H1 (cell line): ENCODE results near the gene SHISAL1. TPM values are rescaled to one million over a fixed set of nuclear protein-coding genes. Genes with fewer than 3 reads are reported as not detected.

ENCODE experiments used
- CTCF ChIA-PET: fragments of 300-600 bp; sonication (Branson Sonifier 250); formaldehyde crosslinking; loops from one replicate; lab custom pipeline; 2021; ENCODE audit not compliant: partially characterized antibody; lab: Charles Lee
- POLR2A ChIA-PET: fragments of 300-600 bp; sonication (Branson Sonifier 250); formaldehyde crosslinking; loops from one replicate; lab custom pipeline; 2021; ENCODE audit warnings: inconsistent platforms; ENCODE audit not compliant: partially characterized antibody; lab: Charles Lee
- DNase-seq, 2 experiments: peaks; one replicate each; pipeline versions ENCODE4 v3.0.0 to v3.0.0-alpha.2; 2010 to 2022; ENCODE audit warnings: low spot score in 2 of 2, low read depth in 1 of 2, mixed read lengths in 1 of 2
- FAIRE-seq: peaks from 2 replicates; lab custom pipeline; 2011; peaks lifted over from hg19 to GRCh38; lab: Jason Lieb, UNC
- H2AFZ ChIP-seq: 2 replicates; pipeline ENCODE4 v1.8.1; 2012; ENCODE audit warnings: low read length, inconsistent platforms
- H2AK5ac ChIP-seq: 2 replicates; pipeline ENCODE4 v1.6.1; 2013; ENCODE audit warnings: low read depth, low read length
- H2BK120ac ChIP-seq: replicated peaks from 2 replicates; pipeline ENCODE3; 2013; ENCODE audit warnings: low read depth, low read length, inconsistent platforms
- H2BK12ac ChIP-seq: 2 replicates; pipeline ENCODE4 v1.6.1; 2013; ENCODE audit warnings: low read depth, low read length
- H2BK15ac ChIP-seq: 2 replicates; pipeline ENCODE4 v1.6.1; 2013; ENCODE audit warnings: low read length
- H2BK20ac ChIP-seq: 2 replicates; pipeline ENCODE4 v1.6.1; 2013; ENCODE audit warnings: low read length
- H2BK5ac ChIP-seq: 2 replicates; pipeline ENCODE4 v1.6.1; 2013; ENCODE audit warnings: low read depth, low read length
- H3K14ac ChIP-seq: 2 replicates; pipeline ENCODE4 v1.6.1; 2013; ENCODE audit warnings: inconsistent platforms; ENCODE audit not compliant: insufficient read length
- H3K18ac ChIP-seq: 2 replicates; pipeline ENCODE4 v1.6.1; 2013; ENCODE audit warnings: low read length; ENCODE audit errors: extremely low read depth
- H3K23ac ChIP-seq: 2 replicates; pipeline ENCODE4 v1.6.1; 2013; ENCODE audit warnings: inconsistent platforms; ENCODE audit not compliant: insufficient read length
- H3K23me2 ChIP-seq: 2 replicates; pipeline ENCODE4 v1.6.1; 2013; ENCODE audit warnings: low read depth, low read length
- H3K27ac ChIP-seq: 2 replicates; pipeline ENCODE4 v1.6.1; 2011; ENCODE audit warnings: low read depth, low read length, inconsistent platforms
- H3K27me3 ChIP-seq, 4 experiments: replicated peaks in 1 of 4; 1 replicate in 1 of 4; 2 replicates in 3 of 4; pipeline versions ENCODE4 v1.6.1 to v1.8.1; 2011 to 2013; ENCODE audit warnings: low read length in 3 of 4, mild to moderate bottlenecking in 3 of 4, inconsistent platforms in 2 of 4, mixed read lengths in 2 of 4, moderate library complexity in 1 of 4; ENCODE audit not compliant: control insufficient read depth in 3 of 4, insufficient read depth in 3 of 4; ENCODE audit errors: extremely low read depth in 1 of 4
- H3K36me3 ChIP-seq, 4 experiments: 2 replicates each; pipeline versions ENCODE4 v1.6.1 to v1.8.1; 2011 to 2013; ENCODE audit warnings: mild to moderate bottlenecking in 4 of 4, low read length in 3 of 4, moderate library complexity in 2 of 4, control low read depth in 1 of 4, inconsistent platforms in 1 of 4; ENCODE audit not compliant: insufficient read depth in 4 of 4, control insufficient read depth in 2 of 4
- H3K4ac ChIP-seq: replicated peaks from 2 replicates; pipeline ENCODE3; 2013; ENCODE audit warnings: low read length, low read depth, mixed read lengths, inconsistent platforms; ENCODE audit not compliant: insufficient read length
- H3K4me1 ChIP-seq, 4 experiments: replicated peaks in 1 of 4; 1 replicate in 1 of 4; 2 replicates in 3 of 4; pipeline versions ENCODE4 v1.6.1 to v1.8.1; 2011 to 2013; ENCODE audit warnings: low read length in 3 of 4, inconsistent platforms in 2 of 4, mixed read lengths in 1 of 4; ENCODE audit not compliant: insufficient read depth in 4 of 4, control insufficient read depth in 3 of 4
- H3K4me2 ChIP-seq, 2 experiments: 2 replicates each; pipeline versions ENCODE4 v1.6.1 to v1.8.1; 2011 to 2013; ENCODE audit warnings: low read depth in 2 of 2, low read length in 2 of 2, control low read depth in 1 of 2, inconsistent platforms in 1 of 2, mild to moderate bottlenecking in 1 of 2; ENCODE audit not compliant: insufficient read depth in 1 of 2
- H3K4me3 ChIP-seq, 4 experiments: fragments of 200-600, 300-600 bp in 1 of 4; sonication (generic), shearing (Covaris generic), sonication (Bioruptor Twin) in 1 of 4; 2 replicates each; pipeline versions ENCODE4 v1.5.1 to v1.8.1; 2011 to 2016; ENCODE audit warnings: low read length in 4 of 4, low read depth in 3 of 4, control low read depth in 2 of 4, inconsistent platforms in 2 of 4, mild to moderate bottlenecking in 2 of 4, mixed read lengths in 1 of 4, moderate library complexity in 1 of 4; ENCODE audit not compliant: insufficient read depth in 2 of 4; ENCODE audit errors: extremely low read depth in 1 of 4
- H3K56ac ChIP-seq: replicated peaks from 2 replicates; pipeline ENCODE3; 2013; ENCODE audit warnings: low read depth, mild to moderate bottlenecking, mixed read lengths, low read length, inconsistent platforms; ENCODE audit not compliant: insufficient read length
- H3K79me1 ChIP-seq: 2 replicates; pipeline ENCODE4 v1.6.1; 2013; ENCODE audit warnings: low read depth, low read length, control low read depth
- H3K79me2 ChIP-seq, 2 experiments: 2 replicates each; pipeline versions ENCODE4 v1.6.1 to v1.8.1; 2012 to 2013; ENCODE audit warnings: low read length in 2 of 2, mild to moderate bottlenecking in 2 of 2, inconsistent platforms in 1 of 2; ENCODE audit not compliant: insufficient read depth in 2 of 2, control insufficient read depth in 1 of 2
- H3K9ac ChIP-seq, 4 experiments: replicated peaks in 1 of 4; 1 replicate in 1 of 4; 2 replicates in 3 of 4; pipeline versions ENCODE4 v1.6.1 to v1.8.1; 2011 to 2013; ENCODE audit warnings: low read depth in 3 of 4, low read length in 3 of 4, control low read depth in 2 of 4, mild to moderate bottlenecking in 2 of 4, moderate library complexity in 2 of 4, inconsistent platforms in 1 of 4; ENCODE audit errors: extremely low read depth in 1 of 4
- H3K9me3 ChIP-seq, 2 experiments: 2 replicates each; pipeline versions ENCODE4 v1.6.1 to v1.8.1; 2012 to 2013; ENCODE audit warnings: mild to moderate bottlenecking in 2 of 2, moderate library complexity in 2 of 2, control low read depth in 1 of 2, inconsistent platforms in 1 of 2, low read depth in 1 of 2, low read length in 1 of 2, mixed read lengths in 1 of 2; ENCODE audit not compliant: insufficient read depth in 2 of 2
- H4K20me1 ChIP-seq, 2 experiments: replicated peaks in 1 of 2; 2 replicates each; pipeline versions ENCODE3 to v1.8.1; 2011 to 2013; ENCODE audit warnings: inconsistent platforms in 2 of 2, low read length in 2 of 2, mild to moderate bottlenecking in 1 of 2; ENCODE audit not compliant: insufficient read depth in 2 of 2, control insufficient read depth in 1 of 2
- H4K5ac ChIP-seq: 2 replicates; pipeline ENCODE4 v1.6.1; 2013; ENCODE audit warnings: low read length, low read depth, mixed read lengths, inconsistent platforms; ENCODE audit not compliant: insufficient read length
- H4K8ac ChIP-seq: 2 replicates; pipeline ENCODE4 v1.8.0; 2013; ENCODE audit warnings: mild to moderate bottlenecking, moderate library complexity, low read length, inconsistent platforms; ENCODE audit not compliant: insufficient read depth; ENCODE audit errors: extremely low read depth
- H4K91ac ChIP-seq: replicated peaks from 2 replicates; pipeline ENCODE3; 2013; ENCODE audit warnings: low read length, mixed read lengths, inconsistent platforms; ENCODE audit not compliant: insufficient read length
- ASH2L ChIP-seq: fragments of 200-600, 300-600 bp; sonication (generic); IDR thresholded peaks from one replicate; pipeline ENCODE4 v1.7.1; 2017; ENCODE audit warnings: low read length
- CBX8 ChIP-seq: fragments of 300-800, 300-1000 bp; sonication (generic); IDR thresholded peaks from 2 replicates; pipeline ENCODE4 v1.7.1; 2016; ENCODE audit warnings: low read depth, low read length, borderline replicate concordance
- EGR1 ChIP-seq: IDR thresholded peaks from 2 replicates; pipeline ENCODE4 v1.6.1; 2011; ENCODE audit warnings: low read depth, low read length, borderline replicate concordance
- EZH2 ChIP-seq: fragments of 200-600 bp; sonication (generic); IDR thresholded peaks from 2 replicates; pipeline ENCODE4 v1.7.1; 2012; ENCODE audit warnings: low read depth, mild to moderate bottlenecking, moderate library complexity, low read length, inconsistent platforms; ENCODE audit not compliant: severe bottlenecking
- PHF8 ChIP-seq: fragments of 200-600 bp; sonication (generic); conservative IDR thresholded peaks from 2 replicates; pipeline ENCODE4 v1.7.1; 2012; ENCODE audit warnings: low read depth, mild to moderate bottlenecking, inconsistent platforms, low read length, moderate library complexity
- POLR2A ChIP-seq, 2 experiments: IDR thresholded peaks; 1 replicate in 1 of 2; 2 replicates in 1 of 2; pipeline ENCODE4 v1.6.1; 2011; ENCODE audit warnings: low read depth in 2 of 2, low read length in 2 of 2, mild to moderate bottlenecking in 2 of 2; ENCODE audit errors: control extremely low read depth in 1 of 2
- POU5F1 ChIP-seq: IDR thresholded peaks from 2 replicates; pipeline ENCODE4 v1.6.1; 2011; ENCODE audit warnings: low read depth, mild to moderate bottlenecking, low read length, moderate library complexity
- SAP30 ChIP-seq: fragments of 300-600 bp; sonication (generic); IDR thresholded peaks from 2 replicates; pipeline ENCODE4 v1.7.1; 2012; ENCODE audit warnings: low read length, moderate library complexity, mild to moderate bottlenecking, inconsistent platforms; ENCODE audit not compliant: insufficient read depth, insufficient replicate concordance
- SP4 ChIP-seq: IDR thresholded peaks from 2 replicates; pipeline ENCODE4 v1.6.1; 2012; ENCODE audit warnings: low read length, inconsistent platforms
- TEAD4 ChIP-seq: IDR thresholded peaks from 2 replicates; pipeline ENCODE4 v1.6.1; 2012; ENCODE audit warnings: low read depth, low read length, inconsistent platforms, mixed read lengths
- WGBS, 2 experiments: shearing (Covaris generic) in 1 of 2; methylation state at CpG; one replicate each; pipeline versions ENCODE4 v1.1.6 to v1.1.7; 2013 to 2015; ENCODE audit warnings: low lambda C conversion rate in 2 of 2, mixed read lengths in 2 of 2, inconsistent platforms in 1 of 2, low coverage in 1 of 2, missing lambda C conversion rate in 1 of 2; ENCODE audit not compliant: insufficient replicate concordance in 2 of 2, insufficient coverage in 1 of 2, insufficient read length in 1 of 2; ENCODE audit errors: extremely low coverage in 1 of 2, missing lambda C conversion rate in 1 of 2; 5-methylcytosine and 5-hydroxymethylcytosine counted together
- polyA plus RNA-seq, 7 experiments: library from polyadenylated mRNA; depleted of rRNA in 3 of 7; stranded (reverse) in 5 of 7; unstranded in 2 of 7; fragments of >200 nt in 5 of 7; fragments of 200-250 nt in 2 of 7; gene quantifications; 1 replicate in 5 of 7; 2 replicates in 1 of 7; 4 replicates in 1 of 7; pipeline versions ENCODE4 v1.2.1 to v1.2.3, GENCODE V29; 2011 to 2013; ENCODE audit warnings: missing spikeins in 2 of 7, mixed read lengths in 2 of 7
- total RNA-seq: library from RNA; stranded (reverse); fragmentation: NEBNext Ultra II Directional; extraction: Animal tissue kit (Norgen Biotek cat#: 25700); gene quantifications from 2 replicates; pipeline ENCODE4 v1.2.1, GENCODE V29; 2021

Gene SHISAL1
- total and polyA plus RNA-seq, 2 of the 8 experiments (the other 6 are each of a cell fraction or from before 2014, with no cell fraction given) = 3.7 to 5.8 TPM

GRCh38 chr22:44301039-44301438, 11.7 kb downstream of the SHISAL1 start:
- ChIA-PET POLR2A (no interaction called here), CTCF (interaction anchor here (0.7 kb wide), 1 partner anchor 131 kb away, joined by 7 read pairs; no protein-coding TSS in a partner anchor)
- no peak overlapping the region for H3K18ac ChIP-seq
- H2AK5ac ChIP-seq = no peak overlapping the region
- no peak overlapping the region for H3K4me2 ChIP-seq
- H3K9me3 ChIP-seq = no peaks in the 10 kb centered on the region
- no peak overlapping the region for H3K9ac ChIP-seq
- H3K79me1 ChIP-seq = no peaks in the 10 kb centered on the region
- peak overlapping the region; percentile 2 for H3K56ac ChIP-seq
- no peak overlapping the region for H2BK5ac ChIP-seq
- no peak overlapping the region for H2BK12ac ChIP-seq
- peaks cover 0 to 8% (median 1%) of the 10 kb centered on the region in 4 experiments; a peak in 3 of 7 replicates for H3K4me1 ChIP-seq
- no peak for DNase-seq
- H3K36me3 ChIP-seq = no peaks in the 10 kb centered on the region; a peak in 1 of 8 replicates
- H3K4me3 ChIP-seq = no peak overlapping the region
- no peaks in the 10 kb centered on the region for H4K20me1 ChIP-seq
- H4K91ac ChIP-seq = no peak overlapping the region
- no peak for FAIRE-seq
- H3K79me2 ChIP-seq = no peaks in the 10 kb centered on the region
- no peak overlapping the region for H4K5ac ChIP-seq
- H3K23me2 ChIP-seq = no peaks in the 10 kb centered on the region
- H3K27ac ChIP-seq = no peak overlapping the region
- no peak overlapping the region for H2BK15ac ChIP-seq
- H2BK20ac ChIP-seq = no peak overlapping the region
- peak overlapping the region; percentile 57; the same call in 1 of the 2 replicates for H4K8ac ChIP-seq
- H2BK120ac ChIP-seq = no peak overlapping the region
- H3K27me3 ChIP-seq = no peaks in the 10 kb centered on the region
- WGBS, 2 experiments = 95% methylated on average over 19 of the region's 19 CpGs; no CpG with 5 or more reads in 1 of the 2 experiments
- no peak overlapping the region for H3K23ac ChIP-seq
- H3K4ac ChIP-seq = no peak overlapping the region
- no peak overlapping the region for H3K14ac ChIP-seq
- no peak overlapping the region for H2AFZ ChIP-seq
- TF ChIP-seq SAP30 (no peak), CBX8 (no peak), PHF8 (no peak), TEAD4 (no peak), EZH2 (no peak), ASH2L (no peak), POU5F1 (no peak), SP4 (no peak), EGR1 (no peak), POLR2A (IDR thresholded peaks at IDR 0.05; ENCODE audit: control extremely low read depth in 1 of 2, low read depth in 2 of 2, low read length in 2 of 2) (no peak)
